RWPE2 (cell line): ENCODE data around the gene SEMA4D.
A peak's percentile ranks its signal among the peaks of the same experiment; 100 is the strongest.

Experiments
- ATAC-seq: fragments of 200-7000 bp; cut with Tn5 transposase; 3 replicates; pipeline ENCODE4 v1.9.1; 2021; ENCODE audit warnings: low read depth
- DNase-seq: peaks from one replicate; pipeline ENCODE4 v3.0.0-alpha.2; 2020; ENCODE audit warnings: low spot score
- H3K27ac ChIP-seq: fragments of 450-650 bp; 2 replicates; pipeline ENCODE4 v1.5.1; 2017; ENCODE audit warnings: mild to moderate bottlenecking; ENCODE audit not compliant: poor library complexity, severe bottlenecking
- H3K27me3 ChIP-seq: fragments of 250-450 bp; sonication (Bioruptor Pico); 2 replicates; pipeline ENCODE4 v1.5.1; 2021; ENCODE audit warnings: mild to moderate bottlenecking, moderate library complexity; ENCODE audit not compliant: insufficient read depth, poor library complexity, severe bottlenecking
- H3K36me3 ChIP-seq: fragments of 250-450 bp; sonication (Bioruptor Pico); 2 replicates; pipeline ENCODE4 v1.5.1; 2020; ENCODE audit warnings: low read depth, mild to moderate bottlenecking, moderate library complexity
- H3K4me1 ChIP-seq: fragments of 250-450 bp; sonication (Bioruptor Pico); 2 replicates; pipeline ENCODE4 v1.5.1; 2021; ENCODE audit warnings: mild to moderate bottlenecking, moderate library complexity; ENCODE audit not compliant: insufficient read depth, poor library complexity, severe bottlenecking
- H3K4me3 ChIP-seq: fragments of 250-450 bp; sonication (Bioruptor Pico); 2 replicates; pipeline ENCODE4 v1.5.1; 2021; ENCODE audit warnings: mild to moderate bottlenecking, moderate library complexity; ENCODE audit not compliant: severe bottlenecking
- H3K9me3 ChIP-seq: fragments of 250-450 bp; sonication (Bioruptor Pico); 2 replicates; pipeline ENCODE4 v1.5.1; 2021; ENCODE audit warnings: mild to moderate bottlenecking, moderate library complexity; ENCODE audit not compliant: severe bottlenecking
- TF ChIP-seq, protein P1 (sequence below): fragments of 450-650 bp; IDR thresholded peaks from one replicate; pipeline ENCODE4 v1.5.1; 2017; ENCODE audit warnings: mild to moderate bottlenecking, moderate library complexity; ENCODE audit not compliant: poor library complexity, severe bottlenecking

Gene SEMA4D

DNA sequence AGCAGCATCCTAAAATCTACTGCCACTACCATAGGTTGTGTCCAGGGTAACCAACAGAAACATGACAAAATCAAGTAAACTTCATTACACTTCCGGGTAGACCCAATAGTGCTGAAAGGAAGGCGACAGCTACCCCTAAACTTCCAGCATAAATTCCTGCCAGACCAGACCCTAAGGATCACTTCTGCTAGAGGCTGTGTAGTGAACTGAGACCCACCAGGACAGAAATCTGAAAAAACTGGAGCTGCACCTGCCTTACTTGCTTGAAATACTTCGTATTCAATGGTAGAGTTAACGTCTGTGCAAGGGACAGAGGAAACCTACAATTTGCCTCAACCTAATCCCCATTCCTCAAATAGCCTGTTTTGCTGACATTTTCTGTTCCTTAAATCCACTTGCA is 180.6 kb downstream of the SEMA4D start:
- Histone ChIP-seq H3K9me3 (no peaks in the 10 kb centered on the region), H3K36me3 (peaks cover 69% of the 10 kb centered on the region), H3K4me1 (peaks cover 29% of the 10 kb centered on the region), H3K27ac (peak overlapping the region; percentile 88), H3K27me3 (no peaks in the 10 kb centered on the region), H3K4me3 (no peak overlapping the region)
- no peak for DNase-seq
- ATAC-seq = no peak
- TF ChIP-seq, protein P1, sequence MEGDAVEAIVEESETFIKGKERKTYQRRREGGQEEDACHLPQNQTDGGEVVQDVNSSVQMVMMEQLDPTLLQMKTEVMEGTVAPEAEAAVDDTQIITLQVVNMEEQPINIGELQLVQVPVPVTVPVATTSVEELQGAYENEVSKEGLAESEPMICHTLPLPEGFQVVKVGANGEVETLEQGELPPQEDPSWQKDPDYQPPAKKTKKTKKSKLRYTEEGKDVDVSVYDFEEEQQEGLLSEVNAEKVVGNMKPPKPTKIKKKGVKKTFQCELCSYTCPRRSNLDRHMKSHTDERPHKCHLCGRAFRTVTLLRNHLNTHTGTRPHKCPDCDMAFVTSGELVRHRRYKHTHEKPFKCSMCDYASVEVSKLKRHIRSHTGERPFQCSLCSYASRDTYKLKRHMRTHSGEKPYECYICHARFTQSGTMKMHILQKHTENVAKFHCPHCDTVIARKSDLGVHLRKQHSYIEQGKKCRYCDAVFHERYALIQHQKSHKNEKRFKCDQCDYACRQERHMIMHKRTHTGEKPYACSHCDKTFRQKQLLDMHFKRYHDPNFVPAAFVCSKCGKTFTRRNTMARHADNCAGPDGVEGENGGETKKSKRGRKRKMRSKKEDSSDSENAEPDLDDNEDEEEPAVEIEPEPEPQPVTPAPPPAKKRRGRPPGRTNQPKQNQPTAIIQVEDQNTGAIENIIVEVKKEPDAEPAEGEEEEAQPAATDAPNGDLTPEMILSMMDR = no peak

DNA sequence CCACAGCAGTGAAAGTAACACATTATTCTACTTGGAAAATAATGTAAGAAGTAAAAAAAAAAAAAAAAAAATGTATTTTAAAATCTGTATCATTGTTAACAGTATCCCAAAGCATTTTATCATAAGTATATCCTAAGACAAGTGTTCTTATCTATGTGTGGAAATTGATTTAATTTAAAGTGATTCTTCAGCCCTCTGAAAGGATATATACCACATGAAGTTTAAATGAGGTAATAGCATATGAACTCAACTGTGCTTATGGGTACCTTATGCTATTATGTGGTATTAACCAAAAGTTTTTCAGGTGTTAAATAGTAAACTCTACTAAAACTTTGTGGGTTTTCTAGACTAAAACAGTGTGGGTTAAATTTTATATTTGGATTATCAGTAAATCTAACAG is 182.4 kb downstream of the SEMA4D start:
- no peak overlapping the region for H3K4me3 ChIP-seq
- TF ChIP-seq, protein P1 = no peak
- ATAC-seq = no peak
- H3K4me1 ChIP-seq = peaks cover 29% of the 10 kb centered on the region
- H3K36me3 ChIP-seq = peaks cover 68% of the 10 kb centered on the region
- H3K9me3 ChIP-seq = no peaks in the 10 kb centered on the region
- H3K27ac ChIP-seq = peak overlapping the region; percentile 88
- DNase-seq = no peak
- H3K27me3 ChIP-seq = no peaks in the 10 kb centered on the region

DNA sequence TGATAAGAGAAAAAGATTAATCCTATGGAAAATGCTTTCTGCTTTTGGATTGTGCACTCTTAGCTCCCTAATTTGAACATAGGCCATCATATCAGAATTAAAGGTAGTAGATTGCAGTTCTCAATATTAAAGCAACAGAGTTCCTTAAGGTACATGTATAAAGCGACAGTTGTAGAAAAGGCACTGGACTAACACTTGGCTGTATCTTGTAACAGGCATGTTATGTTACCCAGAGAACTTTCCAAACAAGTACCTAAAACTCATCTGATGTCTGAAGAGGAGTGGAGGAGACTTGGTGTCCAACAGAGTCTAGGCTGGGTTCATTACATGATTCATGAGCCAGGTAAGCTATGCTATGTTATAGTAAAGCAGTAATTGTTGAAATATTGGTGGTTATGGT is 183.0 kb downstream of the SEMA4D start:
- Histone ChIP-seq H3K4me3 (no peak overlapping the region), H3K9me3 (no peaks in the 10 kb centered on the region), H3K36me3 (peaks cover 65% of the 10 kb centered on the region), H3K4me1 (peaks cover 29% of the 10 kb centered on the region), H3K27me3 (no peaks in the 10 kb centered on the region), H3K27ac (peak overlapping the region; percentile 88)
- DNase-seq (no peak), ATAC-seq (no peak)
- TF ChIP-seq, protein P1 = no peak

DNA sequence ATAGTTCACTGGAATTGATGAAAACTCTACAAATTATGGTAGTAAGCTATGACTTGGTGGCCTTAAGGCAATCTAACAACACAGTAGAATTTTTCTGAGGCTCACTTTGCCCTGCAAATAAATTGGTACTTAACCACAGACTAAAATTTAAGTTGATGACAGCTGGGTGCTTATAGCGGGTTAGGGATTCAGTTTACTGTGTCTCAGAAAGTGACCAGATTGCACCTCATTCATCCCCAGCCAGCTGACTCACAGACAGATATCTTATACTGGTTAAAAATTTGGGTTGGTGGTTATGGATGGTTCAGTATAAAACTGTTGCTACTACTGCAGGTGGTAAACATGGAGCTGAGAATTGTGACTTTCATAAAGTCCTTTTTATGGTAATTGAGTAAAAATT is 184.1 kb downstream of the SEMA4D start:
- Histone ChIP-seq H3K27ac (peak overlapping the region; percentile 88), H3K36me3 (peaks cover 62% of the 10 kb centered on the region), H3K27me3 (no peaks in the 10 kb centered on the region), H3K4me1 (peaks cover 29% of the 10 kb centered on the region), H3K4me3 (peak overlapping the region; percentile 61), H3K9me3 (no peaks in the 10 kb centered on the region)
- DNase-seq (no peak), ATAC-seq (no peak)
- TF ChIP-seq, protein P1 = no peak

DNA sequence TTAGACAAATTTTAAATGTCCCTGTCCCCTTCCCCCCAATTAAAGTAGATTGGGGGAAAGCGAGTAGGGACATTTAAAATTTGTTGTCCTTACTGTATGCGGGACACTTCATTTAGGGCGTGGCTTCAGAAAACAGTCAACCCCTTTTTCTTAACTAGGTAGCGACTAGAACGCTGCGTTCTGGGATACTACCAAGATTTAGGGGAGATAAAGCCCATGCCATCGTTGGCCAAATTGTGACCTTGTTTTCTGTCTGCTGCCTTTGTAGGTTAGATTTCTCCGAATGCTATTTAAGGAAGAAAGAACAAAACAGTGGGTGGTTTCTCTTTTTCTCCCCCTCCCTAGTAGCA is 185.7 kb downstream of the SEMA4D start:
- no peaks in the 10 kb centered on the region for H3K9me3 ChIP-seq
- peak overlapping the region; percentile 88 for H3K27ac ChIP-seq
- peaks cover 24% of the 10 kb centered on the region for H3K4me1 ChIP-seq
- no peak for DNase-seq
- ATAC-seq = no peak
- TF ChIP-seq, protein P1 = no peak
- peak overlapping the region; percentile 61 for H3K4me3 ChIP-seq
- H3K36me3 ChIP-seq = peaks cover 53% of the 10 kb centered on the region
- no peaks in the 10 kb centered on the region for H3K27me3 ChIP-seq
